GM18909 (cell line): ENCODE data around the gene ARID1B.
A peak's percentile ranks its signal among the peaks of the same experiment; 100 is the strongest.
"Not testable (repeated sequence)": the region's sequence is repeated elsewhere in the genome, so short reads cannot be mapped to it uniquely, and the experiment has no call there.

Experiments
- ATAC-seq: cut with Tn5 transposase; IDR thresholded peaks from one replicate; pipeline ENCODE4 v1.9.1; 2021; ENCODE audit warnings: mild to moderate bottlenecking; ENCODE audit not compliant: unreplicated experiment, poor library complexity

ARID1B gene

DNA sequence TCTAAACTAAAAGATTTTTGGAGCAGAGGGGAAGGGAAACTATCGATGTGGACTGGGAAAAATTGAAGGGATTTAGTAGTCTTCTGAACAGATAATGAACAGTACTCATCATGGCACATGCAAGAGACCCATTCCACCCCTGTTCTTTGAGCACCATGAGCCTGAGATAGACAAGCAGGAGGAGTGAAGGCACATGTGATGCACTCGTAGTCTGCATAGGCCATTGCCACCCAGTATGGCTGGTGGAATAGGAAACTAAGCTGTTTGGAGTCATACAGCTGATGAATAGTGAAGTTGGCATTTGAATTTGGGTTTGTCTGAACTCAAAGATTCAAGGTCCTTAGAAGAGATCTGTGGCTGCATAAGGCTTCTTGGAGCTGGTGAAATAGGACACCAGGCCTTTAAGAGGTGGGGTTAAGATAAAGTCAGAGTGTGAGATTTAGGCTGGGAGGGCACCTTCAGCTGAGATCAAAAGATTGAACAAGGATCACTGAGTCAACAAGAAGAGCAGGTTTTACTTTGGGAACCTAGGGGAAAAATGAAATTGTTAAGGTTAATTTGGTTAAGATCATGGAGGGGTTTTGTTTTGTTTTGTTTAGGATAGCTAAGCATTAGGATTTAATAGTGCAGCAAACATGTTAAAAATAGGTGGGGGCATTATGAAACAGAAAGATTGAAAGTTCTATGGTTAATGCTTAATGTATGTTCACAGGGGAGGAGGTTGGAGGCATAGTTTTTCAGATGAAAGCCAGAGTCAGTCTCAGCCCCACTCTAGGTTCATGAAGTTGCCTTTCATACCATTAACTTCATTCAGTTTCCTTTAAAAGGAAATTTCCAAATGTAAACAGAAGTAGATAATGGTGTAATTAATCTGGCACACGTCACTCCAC lies 148.8 kb downstream of the ARID1B start:
- peak; percentile 89 for ATAC-seq

GRCh38 chr6:156928126-156928525 lies 150.9 kb downstream of the ARID1B start:
- no peak for ATAC-seq

DNA sequence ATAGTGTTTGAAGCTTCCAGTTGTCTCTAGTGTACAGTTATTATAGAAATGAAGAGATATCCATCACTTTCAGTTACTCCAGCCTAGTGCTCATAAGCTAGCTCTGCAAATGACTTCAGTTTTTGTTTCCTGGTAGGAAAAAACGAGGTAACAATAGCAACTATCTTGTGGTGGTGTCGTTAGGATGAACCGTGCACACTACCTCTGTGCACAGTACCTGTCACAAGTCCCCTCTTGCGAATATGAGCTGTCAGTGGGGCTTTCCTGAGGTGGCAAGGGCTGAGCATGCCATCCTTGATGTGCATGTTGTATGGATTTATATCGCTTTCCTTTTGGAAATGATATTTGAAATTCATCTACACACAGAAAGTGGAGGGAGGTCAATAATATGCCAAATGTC lies 151.8 kb downstream of the ARID1B start:
- ATAC-seq, result no peak

DNA sequence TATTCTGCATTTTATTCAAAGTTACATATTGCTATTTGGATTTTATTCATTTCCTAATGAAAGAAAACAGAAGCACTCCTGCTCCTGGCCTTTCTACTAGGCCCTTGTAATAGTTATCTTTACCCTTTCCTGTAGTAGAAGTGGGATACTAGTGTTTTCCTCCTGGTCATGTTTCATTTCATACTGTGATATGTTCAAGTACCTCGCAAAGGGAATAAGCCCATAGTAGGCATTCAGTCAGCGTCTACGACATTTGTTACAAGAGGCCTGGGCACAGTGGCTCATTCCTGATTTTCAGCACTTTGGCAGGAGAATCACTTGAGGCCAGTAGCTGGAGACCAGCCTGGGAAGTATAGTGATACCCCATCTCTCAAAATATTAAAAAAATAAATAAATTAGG lies 154.1 kb downstream of the ARID1B start:
- ATAC-seq, result no peak

DNA sequence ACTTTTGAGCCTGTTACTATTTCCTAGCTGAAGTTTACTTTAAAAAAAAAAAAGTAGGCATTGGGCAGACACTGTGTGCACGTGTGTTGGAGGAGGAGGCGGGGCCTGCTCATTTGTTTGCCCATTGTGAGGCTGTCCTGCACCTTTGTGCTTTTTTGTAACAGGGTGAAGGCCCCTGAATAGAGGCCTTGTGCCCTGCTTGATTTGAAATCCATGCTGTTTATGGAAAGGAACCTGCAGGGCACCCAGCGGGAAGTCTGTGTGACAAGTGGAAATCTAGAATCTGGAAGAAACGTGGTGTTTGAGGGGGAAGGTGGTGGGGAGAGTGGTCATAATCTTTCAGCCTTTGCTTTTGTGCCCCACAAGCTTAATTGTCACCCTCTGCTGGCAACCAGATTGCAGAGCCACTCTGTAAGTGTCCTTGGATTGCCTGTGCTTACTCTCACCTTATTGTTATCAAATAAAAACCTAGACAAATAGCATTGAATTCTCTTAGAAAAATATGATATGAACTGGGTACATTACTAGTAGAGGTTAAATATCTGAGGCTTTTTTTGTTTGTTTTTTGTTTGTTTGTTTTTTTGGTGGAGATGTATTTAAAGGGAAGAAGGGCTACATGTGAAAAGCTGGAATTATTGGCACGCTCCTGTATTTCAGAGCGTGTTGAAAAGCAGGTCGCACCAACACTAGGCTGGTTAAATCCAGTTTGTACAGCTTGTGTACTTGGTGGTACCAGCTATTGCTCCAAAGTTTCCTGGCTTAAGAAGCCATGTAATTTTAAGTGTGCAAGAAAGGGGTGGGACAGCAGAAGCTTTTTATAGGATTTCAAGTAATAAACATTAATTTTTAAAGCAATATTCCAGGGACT lies 156.3 kb downstream of the ARID1B start:
- ATAC-seq, result no peak

- ATAC-seq, result no peak
Observed at GRCh38 chr6:156934069-156934460, 156.9 kb downstream of the ARID1B start.

DNA sequence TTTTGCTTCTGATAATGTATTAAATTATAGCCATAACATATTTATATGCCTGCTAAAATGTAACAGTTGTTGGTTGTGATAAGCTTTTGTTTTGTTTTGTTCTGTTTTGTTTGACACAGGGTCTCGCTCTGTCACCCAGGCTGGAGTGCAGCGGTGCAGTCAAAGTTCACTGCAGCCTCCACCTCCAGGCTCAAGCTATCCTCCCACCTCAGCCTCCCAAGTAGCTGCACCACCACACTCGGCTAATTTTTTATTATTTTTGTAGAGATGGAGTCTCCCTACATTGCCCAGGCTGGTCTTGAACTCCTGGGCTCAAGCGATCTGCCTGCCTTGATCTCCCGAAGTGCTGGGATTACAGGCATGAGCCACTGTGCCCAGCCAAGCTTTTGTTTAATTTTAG lies 157.8 kb downstream of the ARID1B start:
- no peak for ATAC-seq

DNA sequence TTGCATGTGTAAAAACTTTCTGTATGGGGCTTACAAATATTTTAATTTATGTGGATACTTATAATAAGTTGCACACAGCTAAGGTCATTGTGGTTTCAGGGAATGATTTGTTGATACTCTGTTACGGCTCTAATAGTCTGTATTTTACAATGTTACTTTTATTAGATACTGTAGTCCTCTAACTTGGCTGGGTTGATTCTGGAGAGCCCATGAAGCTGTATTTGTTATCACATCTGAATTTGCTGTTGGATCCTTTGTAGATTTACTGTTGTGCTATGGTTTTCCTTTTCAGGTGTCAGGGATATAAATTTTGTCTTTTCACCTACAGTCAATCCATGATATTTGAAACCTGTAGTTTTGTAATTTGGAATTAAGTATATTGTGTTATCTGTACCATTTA lies 161.0 kb downstream of the ARID1B start:
- no peak for ATAC-seq

DNA sequence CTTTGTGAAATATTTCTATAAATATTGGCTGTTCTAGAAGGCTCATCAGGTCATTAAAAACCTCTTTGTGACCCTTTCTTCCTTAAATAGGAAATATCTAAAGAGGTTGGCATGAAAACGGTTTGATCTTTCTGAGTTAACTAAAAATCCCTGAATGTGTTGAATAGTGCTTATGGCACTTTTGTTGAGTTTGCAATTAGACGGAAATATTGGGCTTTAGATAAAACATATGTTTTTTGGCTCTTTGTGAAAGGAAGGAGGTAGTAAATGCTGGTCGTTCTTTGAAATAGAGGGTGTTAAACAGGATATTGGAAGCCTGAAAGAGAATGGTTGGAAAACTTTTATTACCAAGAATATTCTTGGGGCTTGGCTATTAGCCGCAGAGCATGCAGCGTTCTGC lies 163.0 kb downstream of the ARID1B start:
- ATAC-seq, result no peak

GRCh38 chr6:156942266-156942665 lies 165.1 kb downstream of the ARID1B start:
- no peak for ATAC-seq

GRCh38 chr6:156943166-156943565 lies 166.0 kb downstream of the ARID1B start:
- ATAC-seq, result no peak

DNA sequence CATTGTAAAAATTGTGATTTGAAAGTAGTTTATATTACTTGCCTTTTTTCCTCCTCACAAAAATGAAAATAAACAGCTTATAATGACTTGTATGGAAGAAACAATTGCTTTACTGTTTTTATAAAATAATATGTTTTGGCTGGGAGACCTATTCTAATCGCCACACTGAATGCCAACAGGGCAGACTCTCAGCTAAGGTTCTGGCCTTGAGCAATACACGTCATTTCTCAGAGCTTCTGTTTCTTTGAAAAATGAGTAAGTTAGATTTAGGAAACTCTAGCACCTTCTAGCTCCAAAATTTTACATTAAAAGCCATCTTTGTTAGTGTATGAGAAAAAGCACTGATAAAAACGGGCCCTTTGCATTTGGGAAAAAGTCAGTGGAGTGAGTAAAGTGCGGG lies 166.6 kb downstream of the ARID1B start:
- ATAC-seq, result no peak

GRCh38 chr6:156944412-156944811 lies 167.2 kb downstream of the ARID1B start:
- ATAC-seq, result no peak

GRCh38 chr6:156945789-156946172 lies 168.6 kb downstream of the ARID1B start:
- not testable (repeated sequence) for ATAC-seq

GRCh38 chr6:156946370-156946936 lies 169.3 kb downstream of the ARID1B start:
- ATAC-seq, result no peak

GRCh38 chr6:156948277-156948676 lies 171.1 kb downstream of the ARID1B start:
- no peak for ATAC-seq

GRCh38 chr6:156948807-156949206 lies 171.6 kb downstream of the ARID1B start:
- no peak for ATAC-seq

GRCh38 chr6:156949376-156949775 lies 172.2 kb downstream of the ARID1B start:
- no peak for ATAC-seq

DNA sequence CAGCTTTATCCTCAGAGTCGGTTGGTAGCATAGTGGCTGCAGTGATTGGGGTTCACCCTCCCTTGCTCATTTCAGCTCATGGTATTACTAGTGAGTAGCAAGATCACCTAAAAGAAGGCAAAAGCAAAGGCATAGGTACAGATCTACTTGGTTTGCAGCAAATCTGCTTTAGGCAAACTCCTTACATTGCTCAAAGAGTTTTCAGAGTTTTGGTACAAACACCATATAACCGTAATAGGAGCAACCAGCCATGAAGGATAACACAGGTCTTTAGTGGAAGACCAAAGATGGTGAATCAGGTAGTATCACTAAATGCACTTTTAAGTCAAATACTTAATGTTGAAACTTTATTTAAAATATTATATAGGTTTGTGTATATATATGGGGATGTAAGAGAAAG lies 172.9 kb downstream of the ARID1B start:
- ATAC-seq, result no peak

DNA sequence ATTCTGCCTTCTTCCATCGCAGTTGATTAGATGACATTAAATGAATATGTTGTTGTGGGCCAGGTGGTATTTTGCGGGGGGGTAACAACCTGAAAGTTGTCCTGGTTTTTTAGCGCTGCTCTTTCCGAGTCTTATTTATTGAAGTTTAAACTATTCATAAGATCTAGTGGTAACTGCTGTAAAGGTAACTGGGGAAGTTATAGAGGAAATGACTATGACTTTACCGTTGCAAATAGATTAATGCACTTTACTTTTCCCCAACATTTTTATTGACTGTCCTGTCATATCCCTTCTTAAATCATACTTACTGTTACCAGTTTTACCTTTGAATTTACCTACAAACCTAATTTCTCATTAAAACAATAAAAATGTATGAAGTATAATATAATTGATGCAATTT lies 173.4 kb downstream of the ARID1B start:
- ATAC-seq, result no peak

DNA sequence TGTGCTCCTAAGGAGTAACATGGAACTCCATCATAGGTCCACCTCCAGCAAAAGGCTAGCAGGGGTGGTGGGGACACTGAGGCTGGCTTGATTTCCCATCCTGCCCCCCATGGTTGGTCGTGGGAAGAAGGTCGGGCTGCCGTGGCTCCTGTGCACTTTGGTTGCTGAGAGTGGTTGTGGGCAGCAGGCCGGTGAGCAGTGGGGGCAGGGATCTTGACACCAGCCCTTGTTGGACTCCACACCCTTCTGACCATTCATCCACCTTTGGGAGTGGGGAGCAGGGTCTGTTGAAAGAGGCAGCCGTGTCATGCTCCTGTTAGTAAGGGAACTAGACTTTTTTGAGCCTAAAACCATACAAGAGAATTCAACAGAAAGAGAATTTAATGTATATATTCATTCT lies 175.2 kb downstream of the ARID1B start:
- ATAC-seq, result no peak
